GM23338 (cell line): ENCODE results near the gene CECR2. TPM values are rescaled to one million over a fixed set of nuclear protein-coding genes. Genes with fewer than 3 reads are reported as not detected.

Experiments
- ATAC-seq: fragments of 200-7000 bp; cut with Tn5 transposase; 3 replicates; pipeline ENCODE4 v1.9.1; 2020
- DNase-seq: peaks from one replicate; pipeline ENCODE4 v3.0.0-alpha.2; 2015; ENCODE audit warnings: low spot score
- H2AFZ ChIP-seq: fragments of 200-600 bp; sonication (generic); 2 replicates; pipeline ENCODE4 v1.8.0; 2016; ENCODE audit warnings: antibody characterized with exemption, mild to moderate bottlenecking, moderate library complexity
- H3F3A ChIP-seq: fragments of 200-600 bp; sonication (generic); replicated peaks from 2 replicates; pipeline ENCODE4 v1.8.0; 2017; ENCODE audit warnings: antibody characterized with exemption, mixed run types, low read depth
- H3K27ac ChIP-seq: fragments of 200-600 bp; sonication (generic); 2 replicates; pipeline ENCODE4 v1.6.1; 2016; ENCODE audit warnings: low read depth
- H3K27me3 ChIP-seq: fragments of 200-600 bp; sonication (generic); 2 replicates; pipeline ENCODE4 v1.8.0; 2016; ENCODE audit warnings: mild to moderate bottlenecking, mixed run types, moderate library complexity; ENCODE audit not compliant: insufficient read depth
- H3K36me3 ChIP-seq: fragments of 200-600 bp; sonication (generic); 2 replicates; pipeline ENCODE4 v1.8.0; 2016; ENCODE audit warnings: mild to moderate bottlenecking; ENCODE audit not compliant: insufficient read depth
- H3K4me1 ChIP-seq: fragments of 200-600 bp; sonication (generic); 2 replicates; pipeline ENCODE4 v1.8.0; 2016; ENCODE audit warnings: mild to moderate bottlenecking, moderate library complexity; ENCODE audit not compliant: insufficient read depth
- H3K4me2 ChIP-seq: fragments of 200-600 bp; sonication (generic); 2 replicates; pipeline ENCODE4 v1.7.1; 2017; ENCODE audit warnings: mixed run types
- H3K4me3 ChIP-seq: fragments of 200-600 bp; sonication (generic); 2 replicates; pipeline ENCODE4 v1.6.1; 2016; ENCODE audit warnings: mixed run types
- H3K79me2 ChIP-seq: fragments of 200-600 bp; sonication (generic); replicated peaks from 2 replicates; pipeline ENCODE4 v1.8.0; 2017; ENCODE audit warnings: mild to moderate bottlenecking; ENCODE audit not compliant: insufficient read depth
- H3K9me2 ChIP-seq: fragments of 200-600 bp; sonication (generic); 2 replicates; pipeline ENCODE4 v1.8.0; 2017; ENCODE audit not compliant: insufficient read depth
- H4K20me1 ChIP-seq: fragments of 200-600 bp; sonication (generic); replicated peaks from 2 replicates; pipeline ENCODE4 v1.8.0; 2017; ENCODE audit warnings: mild to moderate bottlenecking; ENCODE audit not compliant: insufficient read depth
- H3K27ac Mint-ChIP-seq: 2 replicates; pipeline ENCODE4 v1.8.0; 2020; ENCODE audit warnings: inconsistent platforms, mild to moderate bottlenecking, moderate library complexity, mixed read lengths
- H3K27me3 Mint-ChIP-seq: 3 replicates; pipeline ENCODE4 v1.8.0; 2022; ENCODE audit warnings: low read depth, mild to moderate bottlenecking, moderate library complexity, mixed read lengths, inconsistent platforms; ENCODE audit not compliant: insufficient read depth, poor library complexity
- H3K36me3 Mint-ChIP-seq: 3 replicates; pipeline ENCODE4 v1.8.0; 2021; ENCODE audit warnings: low read depth, mild to moderate bottlenecking, inconsistent platforms, moderate library complexity, mixed read lengths
- H3K4me1 Mint-ChIP-seq: 3 replicates; pipeline ENCODE4 v1.8.0; 2020; ENCODE audit warnings: mild to moderate bottlenecking, inconsistent platforms, mixed read lengths
- H3K4me3 Mint-ChIP-seq: 3 replicates; pipeline ENCODE4 v1.8.0; 2021; ENCODE audit warnings: moderate library complexity, mild to moderate bottlenecking, inconsistent platforms, mixed read lengths
- H3K9me3 Mint-ChIP-seq: 3 replicates; pipeline ENCODE4 v1.8.0; 2020; ENCODE audit warnings: moderate library complexity, mild to moderate bottlenecking, inconsistent platforms, mixed read lengths
- CREB1 ChIP-seq: fragments of 250-450 bp; sonication (Bioruptor Pico); IDR thresholded peaks from 2 replicates; pipeline ENCODE4 v1.5.0; 2020; ENCODE audit warnings: low read depth, mild to moderate bottlenecking, moderate library complexity
- ETS1 ChIP-seq: IDR thresholded peaks from 2 replicates; pipeline ENCODE4 v1.6.1; 2016; ENCODE audit warnings: antibody characterized with exemption
- EZH2 ChIP-seq: fragments of 200-600 bp; sonication (generic); IDR thresholded peaks from one replicate; pipeline ENCODE4 v1.8.0; 2017; ENCODE audit warnings: antibody characterized with exemption, mild to moderate bottlenecking, low read depth; ENCODE audit not compliant: unreplicated experiment
- NANOG ChIP-seq: IDR thresholded peaks from 2 replicates; pipeline ENCODE4 v1.6.1; 2016; ENCODE audit warnings: antibody characterized with exemption, borderline replicate concordance
- POLR2AphosphoS5 ChIP-seq: IDR thresholded peaks from 2 replicates; pipeline ENCODE4 v1.6.1; 2016; ENCODE audit warnings: antibody characterized with exemption, low read depth
- REST ChIP-seq: IDR thresholded peaks from one replicate; pipeline ENCODE4 v1.6.1; 2018; ENCODE audit warnings: antibody characterized with exemption; ENCODE audit not compliant: unreplicated experiment
- ZNF114 ChIP-seq: fragments of 250-450 bp; sonication (Bioruptor Pico); IDR thresholded peaks from 2 replicates; pipeline ENCODE4 v1.5.0; 2020; ENCODE audit warnings: mild to moderate bottlenecking, moderate library complexity
- ZNF331 ChIP-seq: fragments of 250-450 bp; sonication (Bioruptor Pico); IDR thresholded peaks from 2 replicates; pipeline ENCODE4 v1.5.0; 2020; ENCODE audit warnings: low read depth, mild to moderate bottlenecking, moderate library complexity
- ZNF462 ChIP-seq: fragments of 250-450 bp; sonication (Bioruptor Pico); IDR thresholded peaks from 2 replicates; pipeline ENCODE4 v1.5.0; 2020; ENCODE audit warnings: mild to moderate bottlenecking, moderate library complexity
- polyA plus RNA-seq: library from polyadenylated mRNA; unstranded; fragments of >200 nt; fragmentation: Nextera tagmentation; extraction: Ambion mirVana; gene quantifications from 2 replicates; pipeline ENCODE4 v1.2.1, GENCODE V29; 2016
- total RNA-seq: library from RNA; depleted of rRNA; stranded (reverse); fragments of >200 nt; shearing (Covaris generic); gene quantifications from 2 replicates; pipeline ENCODE4 v1.2.3, GENCODE V29; 2014

CECR2 gene
- total and polyA plus RNA-seq, 2 experiments from 2014 or later, result 18.4 to 110 TPM

- TF ChIP-seq ZNF462 (CRISPR knock-in tag) (no peak), ZNF114 (CRISPR knock-in tag) (no peak), NANOG (no peak)
These were observed 124.2 kb downstream of the CECR2 start (continued) for GRCh38 chr22:17493419-17493981.

GRCh38 chr22:17496841-17497240, 127.6 kb downstream of the CECR2 start:
- Mint-ChIP-seq H3K27me3 (peaks cover 7% of the 10 kb centered on the region), H3K36me3 (peaks cover 65% of the 10 kb centered on the region), H3K4me1 (peaks cover 25% of the 10 kb centered on the region), H3K9me3 (no peaks in the 10 kb centered on the region; the same call in 2 of the 3 replicates), H3K27ac (peak overlapping the region; percentile 85), H3K4me3 (no peak overlapping the region)
- Histone ChIP-seq H3K27me3 (no peaks in the 10 kb centered on the region), H3K9me2 (no peaks in the 10 kb centered on the region), H3K4me1 (peaks cover 32% of the 10 kb centered on the region), H4K20me1 (peaks cover 13% of the 10 kb centered on the region), H3F3A (peaks cover 4% of the 10 kb centered on the region; the same call in 1 of the 2 replicates), H3K4me3 (no peak overlapping the region), H3K79me2 (peaks cover 69% of the 10 kb centered on the region), H3K27ac (no peak overlapping the region; the same call in 1 of the 2 replicates), H3K4me2 (no peak overlapping the region), H2AFZ (no peak overlapping the region), H3K36me3 (peaks cover 13% of the 10 kb centered on the region; the same call in 1 of the 2 replicates)
- no peak for DNase-seq
- ATAC-seq, result no peak
- TF ChIP-seq NANOG (no peak), POLR2AphosphoS5 (no peak), CREB1 (CRISPR knock-in tag) (no peak), ZNF331 (CRISPR knock-in tag) (no peak), EZH2 (no peak), REST (no peak), ETS1 (no peak)
